OCI-LY7 (cell line): ENCODE data around the gene TMEM130.

Source experiments
- CTCF ChIP-seq: fragments of 200-600 bp; sonication (generic); conservative IDR thresholded peaks from 2 replicates; pipeline ENCODE4 v1.5.1; 2014; ENCODE audit warnings: mild to moderate bottlenecking, antibody characterized with exemption, low read length, moderate library complexity, mixed read lengths
- EZH2phosphoT487 ChIP-seq: fragments of 200-600 bp; sonication (generic); IDR thresholded peaks from 2 replicates; pipeline ENCODE4 v1.6.1; 2018; ENCODE audit warnings: low read depth, borderline replicate concordance, mild to moderate bottlenecking, mixed run types, antibody characterized with exemption, low read length, moderate library complexity, mixed read lengths

GRCh38 chr7:98892609-98893008 lies 22.8 kb upstream of the TMEM130 start:
- TF ChIP-seq CTCF (no peak), EZH2phosphoT487 (no peak)
